HCT116 (cell line): ENCODE data around the gene EIF4G3. TPM values are rescaled to one million over a fixed set of nuclear protein-coding genes. Genes with fewer than 3 reads are reported as not detected.

Experiments
- ATAC-seq: fragments of 200-7000 bp; cut with Tn5 transposase; 2 replicates; pipeline ENCODE4 v1.9.1; 2020; ENCODE audit warnings: mild to moderate bottlenecking, moderate library complexity
- BruUV-seq: library from RNA; stranded (reverse); fragments of 400-500 nt; replicated peaks from 2 replicates; lab custom pipeline; 2021; lab: Mats Ljungman, UMichigan
- CTCF ChIA-PET: fragments of 300-600 bp; sonication (Branson Sonifier 250); formaldehyde crosslinking; loops from one replicate; lab custom pipeline; 2021; ENCODE audit warnings: antibody characterized with exemption; lab: Charles Lee
- POLR2A ChIA-PET: fragments of 300-600, 350-600 bp; sonication (Branson Sonifier 250); formaldehyde crosslinking; loops from one replicate; lab custom pipeline; 2021; ENCODE audit warnings: antibody characterized with exemption; lab: Charles Lee
- RAD21 ChIA-PET, 2 experiments: fragments of 300-600 bp; sonication (Branson Sonifier 250); formaldehyde crosslinking; loops; one replicate each; lab custom pipeline; 2023; ENCODE audit warnings: low total read pairs in 2 of 2; ENCODE audit not compliant: uncharacterized antibody in 2 of 2, unreplicated experiment in 2 of 2, low non-redundant PET in 1 of 2; lab: Charles Lee
- DNase-seq: peaks from one replicate; pipeline ENCODE4 v3.0.0-alpha.2; 2010; ENCODE audit warnings: low read depth, low spot score
- H2AFZ ChIP-seq: fragments of 200-600 bp; shearing (Covaris generic), sonication (generic); 2 replicates; pipeline ENCODE4 v1.6.1; 2017; ENCODE audit warnings: low read depth, mixed run types, mixed read lengths, antibody characterized with exemption, low read length; ENCODE audit not compliant: poor library complexity, severe bottlenecking
- H3K27ac ChIP-seq: 2 replicates; pipeline ENCODE4 v1.5.1; 2012; ENCODE audit warnings: low read depth, low read length
- H3K27me3 ChIP-seq: fragments of 200-600 bp; sonication (generic); 2 replicates; pipeline ENCODE4 v1.6.1; 2016; ENCODE audit warnings: mixed run types, low read length, mixed read lengths; ENCODE audit not compliant: insufficient read depth
- H3K36me3 ChIP-seq, 2 experiments: fragments of 200-500 bp in 1 of 2; fragments of 200-600 bp in 1 of 2; sonication (Bioruptor generic) in 1 of 2; sonication (generic) in 1 of 2; 2 replicates each; pipeline versions ENCODE4 v1.5.1 to v1.6.1; 2014 to 2016; ENCODE audit warnings: low read length in 2 of 2, inconsistent platforms in 1 of 2, mixed read lengths in 1 of 2, mixed run types in 1 of 2; ENCODE audit not compliant: insufficient read depth in 2 of 2, control insufficient read depth in 1 of 2
- H3K4me1 ChIP-seq, 2 experiments: fragments of 200-600 bp in 1 of 2; sonication (generic) in 1 of 2; 2 replicates each; pipeline versions ENCODE4 v1.5.1 to v1.6.1; 2012 to 2017; ENCODE audit warnings: low read length in 2 of 2, inconsistent platforms in 1 of 2, mild to moderate bottlenecking in 1 of 2, mixed read lengths in 1 of 2, mixed run types in 1 of 2, moderate library complexity in 1 of 2; ENCODE audit not compliant: insufficient read depth in 2 of 2, control insufficient read depth in 1 of 2
- H3K4me2 ChIP-seq: fragments of 200-600 bp; sonication (generic); 2 replicates; pipeline ENCODE4 v1.6.1; 2017; ENCODE audit warnings: mixed run types, low read length, mixed read lengths
- H3K4me3 ChIP-seq, 2 experiments: fragments of 200-600 bp in 1 of 2; sonication (generic) in 1 of 2; replicated peaks in 1 of 2; 2 replicates each; pipeline ENCODE4 v1.5.1; 2011 to 2016; ENCODE audit warnings: low read length in 2 of 2, control low read depth in 1 of 2, low read depth in 1 of 2, mild to moderate bottlenecking in 1 of 2, mixed read lengths in 1 of 2, mixed run types in 1 of 2
- H3K79me2 ChIP-seq: fragments of 200-600 bp; sonication (generic); 2 replicates; pipeline ENCODE4 v1.6.1; 2017; ENCODE audit warnings: mild to moderate bottlenecking, mixed run types, low read length, moderate library complexity, mixed read lengths; ENCODE audit not compliant: insufficient read depth
- H3K9ac ChIP-seq: fragments of 200-600 bp; sonication (generic); 2 replicates; pipeline ENCODE4 v1.6.1; 2016; ENCODE audit warnings: low read length, mixed read lengths
- H3K9me2 ChIP-seq: fragments of 200-600 bp; sonication (generic), shearing (Covaris generic); 2 replicates; pipeline ENCODE4 v1.6.1; 2017; ENCODE audit warnings: mixed run types, mild to moderate bottlenecking, moderate library complexity; ENCODE audit not compliant: insufficient read depth
- H3K9me3 ChIP-seq, 2 experiments: fragments of 200-500 bp in 1 of 2; fragments of 200-600 bp in 1 of 2; sonication (Bioruptor generic) in 1 of 2; sonication (generic) in 1 of 2; 2 replicates each; pipeline ENCODE4 v1.6.1; 2014 to 2017; ENCODE audit warnings: low read length in 2 of 2, mixed read lengths in 2 of 2, inconsistent platforms in 1 of 2, low read depth in 1 of 2, mild to moderate bottlenecking in 1 of 2, mixed run types in 1 of 2, moderate library complexity in 1 of 2; ENCODE audit not compliant: control insufficient read depth in 1 of 2, insufficient read depth in 1 of 2
- H4K20me1 ChIP-seq: fragments of 200-600 bp; sonication (generic), shearing (Covaris generic); 2 replicates; pipeline ENCODE4 v1.6.1; 2017; ENCODE audit warnings: mixed run types, mild to moderate bottlenecking, moderate library complexity; ENCODE audit not compliant: insufficient read depth
- ATF3 ChIP-seq: IDR thresholded peaks from 2 replicates; pipeline ENCODE4 v1.6.1; 2012
- CBX3 ChIP-seq: IDR thresholded peaks from 2 replicates; pipeline ENCODE4 v1.6.1; 2012; ENCODE audit warnings: low read depth
- ELF1 ChIP-seq: IDR thresholded peaks from 2 replicates; pipeline ENCODE4 v1.6.1; 2012; ENCODE audit warnings: low read depth, borderline replicate concordance
- FOSL1 ChIP-seq: IDR thresholded peaks from 2 replicates; pipeline ENCODE4 v1.6.1; 2012; ENCODE audit warnings: low read depth
- RAD21 ChIP-seq: IDR thresholded peaks from 2 replicates; pipeline ENCODE4 v1.6.1; 2012; ENCODE audit warnings: low read depth, mild to moderate bottlenecking
- SRF ChIP-seq: IDR thresholded peaks from 2 replicates; pipeline ENCODE4 v1.6.1; 2012; ENCODE audit warnings: low read depth
- ZFX ChIP-seq: fragments of 450-650 bp; IDR thresholded peaks from 2 replicates; pipeline ENCODE4 v1.6.1; 2017
- ZNF274 ChIP-seq: fragments of 200-500 bp; sonication (Bioruptor generic); IDR thresholded peaks from 2 replicates; pipeline ENCODE4 v1.6.1; 2014; ENCODE audit warnings: mild to moderate bottlenecking, low read depth, low read length, inconsistent platforms
- intact Hi-C: fragments of 100-400 bp; cut with micrococcal nuclease; formaldehyde crosslinking; loops from 2 replicates; pipeline ENCODE4 v1.10.0; 2022
- total RNA-seq: library from RNA; stranded (reverse); gene quantifications from one replicate; pipeline ENCODE4 v1.2.1, GENCODE V29; 2021; ENCODE audit not compliant: unreplicated experiment

Gene EIF4G3
- total RNA-seq, 1 experiment from 2014 or later = 40.1 TPM

DNA sequence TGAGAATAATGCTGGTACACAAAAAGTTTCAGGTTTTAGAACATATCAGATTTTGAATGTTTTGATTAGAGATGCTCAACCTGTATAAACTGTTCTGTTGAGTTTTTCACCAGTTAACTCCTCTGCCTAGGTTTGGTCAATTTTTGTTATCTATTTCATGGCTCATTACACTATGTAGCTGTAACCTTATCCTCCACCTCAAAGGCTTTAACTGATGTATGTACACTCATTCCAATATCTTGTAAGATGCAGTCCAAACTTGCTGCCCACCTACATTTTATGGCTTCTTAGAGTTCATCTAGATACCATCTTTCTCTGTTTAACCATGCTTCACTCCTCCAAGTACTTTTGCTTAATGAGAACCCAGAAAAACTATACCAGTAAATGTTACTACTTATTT, 107.8 kb downstream of the EIF4G3 start:
- H3K9ac ChIP-seq = no peak overlapping the region
- no peak for ATAC-seq
- H3K36me3 ChIP-seq = no peaks in the 10 kb centered on the region
- no peaks in the 10 kb centered on the region for H3K27me3 ChIP-seq
- H4K20me1 ChIP-seq = no peaks in the 10 kb centered on the region
- TF ChIP-seq ZFX (no peak), CBX3 (no peak), ZNF274 (no peak), RAD21 (no peak), FOSL1 (no peak)
- no TSS peak for BruUV-seq
- H3K4me2 ChIP-seq = no peak overlapping the region
- ChIA-PET POLR2A (no interaction called here), CTCF (no interaction called here), RAD21 (no interaction called here)
- no peaks in the 10 kb centered on the region for H3K4me1 ChIP-seq
- no peaks in the 10 kb centered on the region for H3K9me3 ChIP-seq
- no peaks in the 10 kb centered on the region for H3K79me2 ChIP-seq
- no peak for DNase-seq
- H2AFZ ChIP-seq = no peak overlapping the region
- H3K4me3 ChIP-seq = no peak overlapping the region
- H3K9me2 ChIP-seq = no peaks in the 10 kb centered on the region
- intact Hi-C loops = no loop called here
- H3K27ac ChIP-seq = no peak overlapping the region

DNA sequence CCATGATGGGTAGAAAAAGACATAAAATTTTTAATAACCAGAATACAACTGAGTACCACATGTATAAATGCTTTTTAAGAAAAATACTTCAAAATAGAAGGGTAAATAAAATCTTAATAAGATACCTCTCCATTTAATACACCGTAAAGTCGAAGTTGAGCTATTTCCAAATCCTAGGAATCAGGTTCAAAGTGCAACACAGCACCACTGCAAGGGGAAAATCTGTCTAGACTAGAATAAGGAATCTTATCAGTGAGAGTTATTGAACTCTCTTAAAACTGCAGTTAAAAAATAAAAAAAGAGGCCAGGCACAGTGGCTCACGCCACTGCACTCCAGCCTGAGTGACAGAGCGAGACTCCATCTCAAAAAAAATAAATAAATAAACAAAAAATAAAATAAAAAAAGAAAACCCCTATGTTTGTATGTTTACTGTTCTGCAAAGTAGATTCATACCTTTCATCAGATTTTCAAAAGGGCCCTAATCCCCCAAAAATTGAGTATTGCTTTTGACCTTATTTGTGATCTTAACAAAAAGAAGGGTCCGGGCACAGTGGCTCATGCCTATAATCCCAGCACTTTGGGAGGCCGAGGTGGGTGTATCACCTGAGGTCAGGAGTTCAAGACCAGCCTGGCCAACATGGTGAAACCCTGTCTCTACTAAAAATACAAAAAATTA, 109.0 kb downstream of the EIF4G3 start:
- no peaks in the 10 kb centered on the region for H3K9me3 ChIP-seq
- H3K27me3 ChIP-seq = no peaks in the 10 kb centered on the region
- no peak overlapping the region for H3K4me3 ChIP-seq
- no peak overlapping the region for H3K9ac ChIP-seq
- H3K4me2 ChIP-seq = no peak overlapping the region
- BruUV-seq = no TSS peak
- POLR2A ChIA-PET = interaction anchor here (1.0 kb wide), 1 partner anchor 10 kb away, joined by 3 read pairs; no protein-coding TSS in a partner anchor
- intact Hi-C loops = no loop called here
- no peak overlapping the region for H3K27ac ChIP-seq
- no peak for ATAC-seq
- no peak for DNase-seq
- TF ChIP-seq SRF = no peak
- TF ChIP-seq CBX3 = no peak
- no peak for TF ChIP-seq ZFX
- no peak for TF ChIP-seq ATF3
- no peak for TF ChIP-seq ELF1
- TF ChIP-seq, all 23 proteins: peak for 0
- H4K20me1 ChIP-seq = no peaks in the 10 kb centered on the region
- no peaks in the 10 kb centered on the region for H3K36me3 ChIP-seq
- ChIA-PET RAD21 (no interaction called here), CTCF (no interaction called here)
- no peak overlapping the region for H2AFZ ChIP-seq
- H3K4me1 ChIP-seq = no peaks in the 10 kb centered on the region
- H3K79me2 ChIP-seq = no peaks in the 10 kb centered on the region
- H3K9me2 ChIP-seq = no peaks in the 10 kb centered on the region
